IMR-90 (cell line): ENCODE measurements around the gene ISOC1.

Experiments used
- BHLHE40 ChIP-seq: fragments of 150-350 bp; IDR thresholded peaks from 2 replicates; pipeline ENCODE4 v1.6.1; 2016; ENCODE audit warnings: mild to moderate bottlenecking, low read depth, low read length
- CHD1 ChIP-seq: IDR thresholded peaks from 2 replicates; pipeline ENCODE4 v1.6.1; 2012; ENCODE audit warnings: low read depth, low read length, improper control_type of control experiment
- MAZ ChIP-seq: IDR thresholded peaks from 2 replicates; pipeline ENCODE4 v1.6.1; 2012; ENCODE audit warnings: low read depth, mild to moderate bottlenecking, low read length, improper control_type of control experiment, moderate library complexity, borderline replicate concordance
- NFE2L2 ChIP-seq: fragments of 150-350 bp; IDR thresholded peaks from 2 replicates; pipeline ENCODE4 v1.6.1; 2016; ENCODE audit warnings: low read depth, mild to moderate bottlenecking, low read length
- POLR2A ChIP-seq: IDR thresholded peaks from 2 replicates; pipeline ENCODE4 v1.6.1; 2012; ENCODE audit warnings: mild to moderate bottlenecking, low read depth, low read length
- SMC3 ChIP-seq: fragments of 150-350 bp; IDR thresholded peaks from 2 replicates; pipeline ENCODE4 v1.6.1; 2016; ENCODE audit warnings: low read depth, mild to moderate bottlenecking, antibody characterized with exemption, low read length, moderate library complexity
- TF ChIP-seq, protein P1 (sequence below): conservative IDR thresholded peaks from 2 replicates; pipeline ENCODE4 v1.5.1; 2012; ENCODE audit warnings: mild to moderate bottlenecking, low read depth, low read length, improper control_type of control experiment
- TF ChIP-seq, protein P2 (sequence below): fragments of 150-350 bp; IDR thresholded peaks from 2 replicates; pipeline ENCODE4 v1.6.1; 2017; ENCODE audit warnings: mild to moderate bottlenecking, antibody characterized with exemption, low read length, low read depth

DNA sequence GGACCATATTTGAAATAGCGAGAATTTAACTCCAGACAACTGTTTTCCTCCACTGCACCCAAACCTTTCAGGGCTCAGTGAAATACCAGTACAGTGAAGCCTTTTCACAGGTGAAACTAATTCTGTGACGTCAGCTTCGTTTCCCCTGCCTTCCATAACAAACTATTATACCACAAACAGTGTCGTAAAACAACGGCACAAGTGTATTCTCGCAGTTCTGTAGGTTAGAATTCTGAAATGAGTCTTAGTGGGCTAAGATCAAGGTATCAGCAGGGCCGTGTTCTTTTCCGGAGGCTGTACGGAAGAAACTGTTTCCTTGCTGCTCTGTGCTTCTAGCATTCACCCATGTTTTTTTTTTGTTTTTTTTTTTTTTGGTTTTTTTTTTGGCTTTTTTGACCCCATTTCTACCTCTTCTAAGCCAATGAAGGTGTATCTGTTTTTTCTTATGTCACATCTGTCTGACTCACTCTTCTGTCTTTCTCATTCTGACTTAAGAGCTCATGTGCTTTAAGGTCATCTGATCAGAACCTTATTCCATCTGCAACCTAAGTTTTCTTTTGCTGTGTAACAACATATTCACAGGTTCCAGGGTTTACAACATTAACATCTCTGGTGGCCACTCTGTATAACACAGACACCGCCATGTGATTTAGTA is 20.1 kb downstream of the ISOC1 start:
- TF ChIP-seq, protein P1, sequence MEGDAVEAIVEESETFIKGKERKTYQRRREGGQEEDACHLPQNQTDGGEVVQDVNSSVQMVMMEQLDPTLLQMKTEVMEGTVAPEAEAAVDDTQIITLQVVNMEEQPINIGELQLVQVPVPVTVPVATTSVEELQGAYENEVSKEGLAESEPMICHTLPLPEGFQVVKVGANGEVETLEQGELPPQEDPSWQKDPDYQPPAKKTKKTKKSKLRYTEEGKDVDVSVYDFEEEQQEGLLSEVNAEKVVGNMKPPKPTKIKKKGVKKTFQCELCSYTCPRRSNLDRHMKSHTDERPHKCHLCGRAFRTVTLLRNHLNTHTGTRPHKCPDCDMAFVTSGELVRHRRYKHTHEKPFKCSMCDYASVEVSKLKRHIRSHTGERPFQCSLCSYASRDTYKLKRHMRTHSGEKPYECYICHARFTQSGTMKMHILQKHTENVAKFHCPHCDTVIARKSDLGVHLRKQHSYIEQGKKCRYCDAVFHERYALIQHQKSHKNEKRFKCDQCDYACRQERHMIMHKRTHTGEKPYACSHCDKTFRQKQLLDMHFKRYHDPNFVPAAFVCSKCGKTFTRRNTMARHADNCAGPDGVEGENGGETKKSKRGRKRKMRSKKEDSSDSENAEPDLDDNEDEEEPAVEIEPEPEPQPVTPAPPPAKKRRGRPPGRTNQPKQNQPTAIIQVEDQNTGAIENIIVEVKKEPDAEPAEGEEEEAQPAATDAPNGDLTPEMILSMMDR = no peak
- TF ChIP-seq SMC3 (no peak), NFE2L2 (no peak), POLR2A (no peak), CHD1 (no peak), BHLHE40 (no peak), MAZ (no peak)
- TF ChIP-seq, protein P2, sequence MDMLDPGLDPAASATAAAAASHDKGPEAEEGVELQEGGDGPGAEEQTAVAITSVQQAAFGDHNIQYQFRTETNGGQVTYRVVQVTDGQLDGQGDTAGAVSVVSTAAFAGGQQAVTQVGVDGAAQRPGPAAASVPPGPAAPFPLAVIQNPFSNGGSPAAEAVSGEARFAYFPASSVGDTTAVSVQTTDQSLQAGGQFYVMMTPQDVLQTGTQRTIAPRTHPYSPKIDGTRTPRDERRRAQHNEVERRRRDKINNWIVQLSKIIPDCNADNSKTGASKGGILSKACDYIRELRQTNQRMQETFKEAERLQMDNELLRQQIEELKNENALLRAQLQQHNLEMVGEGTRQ = no peak
